ENCODE results near the gene AFF1.
A peak's percentile ranks its signal among the peaks of the same experiment; 100 is the strongest.

AFF1 gene

DNA sequence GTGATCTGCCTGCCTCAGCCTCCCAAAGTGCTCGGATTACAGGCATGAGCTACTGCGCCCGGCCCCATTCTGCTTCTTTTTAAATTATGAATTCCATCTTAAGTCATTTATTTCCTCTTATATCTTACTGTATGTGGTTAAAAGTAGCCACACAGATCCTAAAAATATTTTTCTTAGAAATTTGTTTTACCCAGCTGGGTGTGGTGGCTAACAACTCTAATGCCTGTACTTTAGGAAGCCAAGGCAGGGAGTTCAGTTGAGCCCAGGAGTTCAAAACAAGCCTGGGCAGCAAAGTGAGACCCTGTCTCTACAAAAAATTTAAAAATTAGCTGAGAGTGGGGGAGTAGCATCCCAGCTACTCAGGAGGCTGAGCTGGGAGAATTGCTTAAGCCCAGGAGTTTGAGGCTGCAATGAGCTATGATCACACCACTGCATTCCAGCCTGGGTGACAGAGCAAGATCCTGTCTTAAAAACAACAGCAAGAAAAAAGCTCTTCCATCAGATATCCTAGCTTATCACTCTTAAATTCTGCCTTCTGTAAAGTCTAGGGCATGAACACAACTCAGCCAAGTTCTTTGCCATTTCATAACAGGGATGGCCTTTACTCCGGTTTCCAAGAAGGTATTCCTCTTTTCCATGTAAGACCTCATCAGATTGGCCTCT lies 15.1 kb upstream of the AFF1 start:
- peak; percentile 42 for DNase-seq (ENCODE audit: low read depth)
- no peak overlapping the region for H3K4me3 ChIP-seq (ENCODE audit: control insufficient read depth, low read depth, low read length)
- TF ChIP-seq, protein P1, sequence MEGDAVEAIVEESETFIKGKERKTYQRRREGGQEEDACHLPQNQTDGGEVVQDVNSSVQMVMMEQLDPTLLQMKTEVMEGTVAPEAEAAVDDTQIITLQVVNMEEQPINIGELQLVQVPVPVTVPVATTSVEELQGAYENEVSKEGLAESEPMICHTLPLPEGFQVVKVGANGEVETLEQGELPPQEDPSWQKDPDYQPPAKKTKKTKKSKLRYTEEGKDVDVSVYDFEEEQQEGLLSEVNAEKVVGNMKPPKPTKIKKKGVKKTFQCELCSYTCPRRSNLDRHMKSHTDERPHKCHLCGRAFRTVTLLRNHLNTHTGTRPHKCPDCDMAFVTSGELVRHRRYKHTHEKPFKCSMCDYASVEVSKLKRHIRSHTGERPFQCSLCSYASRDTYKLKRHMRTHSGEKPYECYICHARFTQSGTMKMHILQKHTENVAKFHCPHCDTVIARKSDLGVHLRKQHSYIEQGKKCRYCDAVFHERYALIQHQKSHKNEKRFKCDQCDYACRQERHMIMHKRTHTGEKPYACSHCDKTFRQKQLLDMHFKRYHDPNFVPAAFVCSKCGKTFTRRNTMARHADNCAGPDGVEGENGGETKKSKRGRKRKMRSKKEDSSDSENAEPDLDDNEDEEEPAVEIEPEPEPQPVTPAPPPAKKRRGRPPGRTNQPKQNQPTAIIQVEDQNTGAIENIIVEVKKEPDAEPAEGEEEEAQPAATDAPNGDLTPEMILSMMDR (conservative IDR thresholded peaks at IDR 0.05; ENCODE audit: control insufficient read depth, insufficient read depth, low read depth, low read length) = no peak

- TF ChIP-seq, protein P1 (conservative IDR thresholded peaks at IDR 0.05; ENCODE audit: control insufficient read depth, insufficient read depth, low read depth, low read length) = no peak
- no peak overlapping the region for H3K4me3 ChIP-seq (ENCODE audit: control insufficient read depth, low read depth, low read length)
- DNase-seq (ENCODE audit: low read depth) = peak; percentile 39
These were observed 13.1 kb upstream of the AFF1 start for GRCh38 chr4:86921608-86922252.

DNA sequence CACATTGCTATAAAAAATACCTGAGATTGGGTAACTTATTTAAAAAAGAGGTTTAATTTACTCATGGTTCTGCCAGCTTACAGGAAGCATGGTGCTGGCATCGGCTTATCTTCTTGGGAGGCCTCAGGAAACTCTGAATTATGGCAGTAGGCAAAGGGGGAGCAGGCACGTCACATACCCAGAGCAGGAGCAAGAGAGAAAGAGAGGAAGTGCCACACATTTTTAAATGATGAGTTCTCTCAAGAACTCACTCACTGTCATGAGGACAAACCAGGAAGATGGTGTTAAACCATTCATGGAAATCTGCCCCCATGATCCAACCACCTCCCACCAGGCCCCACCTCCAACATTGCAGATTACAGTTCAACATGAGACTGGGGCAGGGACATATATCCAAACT lies 10.0 kb upstream of the AFF1 start:
- peak; percentile 76 for DNase-seq (ENCODE audit: low read depth)
- TF ChIP-seq, protein P1 (conservative IDR thresholded peaks at IDR 0.05; ENCODE audit: control insufficient read depth, insufficient read depth, low read depth, low read length) = no peak
- H3K4me3 ChIP-seq (ENCODE audit: control insufficient read depth, low read depth, low read length) = no peak overlapping the region

GRCh38 chr4:86926435-86927086 lies 8.2 kb upstream of the AFF1 start:
- TF ChIP-seq, protein P1 (conservative IDR thresholded peaks at IDR 0.05; ENCODE audit: control insufficient read depth, insufficient read depth, low read depth, low read length) = no peak
- no peak for DNase-seq (ENCODE audit: low read depth)
- no peak overlapping the region for H3K4me3 ChIP-seq (ENCODE audit: control insufficient read depth, low read depth, low read length)

- TF ChIP-seq, protein P1 (conservative IDR thresholded peaks at IDR 0.05; ENCODE audit: control insufficient read depth, insufficient read depth, low read depth, low read length) = no peak
- no peak overlapping the region for H3K4me3 ChIP-seq (ENCODE audit: control insufficient read depth, low read depth, low read length)
- DNase-seq (ENCODE audit: low read depth) = peak; percentile 100
These were observed 6.9 kb upstream of the AFF1 start for GRCh38 chr4:86927843-86928395.

GRCh38 chr4:86928400-86929255 lies 6.2 kb upstream of the AFF1 start:
- no peak overlapping the region for H3K4me3 ChIP-seq (ENCODE audit: control insufficient read depth, low read depth, low read length)
- TF ChIP-seq, protein P1 (conservative IDR thresholded peaks at IDR 0.05; ENCODE audit: control insufficient read depth, insufficient read depth, low read depth, low read length) = no peak
- DNase-seq (ENCODE audit: low read depth) = no peak
